Lower leg skin (tissue), 3 donors: ENCODE measurements around the gene UBTD1.

Source experiments
- POLR2A ChIP-seq, 2 donors: fragments of 450-650 bp; IDR thresholded peaks; one replicate each; pipeline ENCODE4 v1.6.1; 2016 to 2017; ENCODE audit warnings: antibody characterized with exemption in 2 of 2, mild to moderate bottlenecking in 1 of 2, moderate library complexity in 1 of 2
- TF ChIP-seq, protein P1 (sequence below), 3 donors: fragments of 450-650 bp; IDR thresholded peaks; one replicate each; pipeline ENCODE4 v1.5.1; 2016; ENCODE audit warnings: antibody characterized with exemption in 3 of 3, mild to moderate bottlenecking in 3 of 3, moderate library complexity in 2 of 3

DNA sequence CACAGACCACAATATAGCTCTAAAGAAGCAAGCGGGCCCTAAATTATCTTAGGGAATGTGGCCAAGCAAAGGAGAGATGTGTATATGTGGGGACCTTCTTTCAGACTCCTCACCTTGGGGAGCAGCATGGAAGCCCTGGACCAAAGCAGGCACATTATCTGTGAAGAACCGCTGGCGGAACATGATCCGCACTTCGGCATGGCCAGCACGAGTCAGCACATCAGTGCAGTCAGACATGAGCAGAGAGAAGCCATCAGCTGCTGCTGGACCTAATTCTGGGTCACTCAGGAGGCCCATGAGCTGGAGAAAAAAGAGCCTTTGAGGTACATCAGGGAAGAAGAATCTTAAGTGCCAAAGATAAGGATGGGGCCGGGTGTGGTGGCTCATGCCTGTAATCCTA is 38.8 kb upstream of the UBTD1 start:
- TF ChIP-seq, protein P1, sequence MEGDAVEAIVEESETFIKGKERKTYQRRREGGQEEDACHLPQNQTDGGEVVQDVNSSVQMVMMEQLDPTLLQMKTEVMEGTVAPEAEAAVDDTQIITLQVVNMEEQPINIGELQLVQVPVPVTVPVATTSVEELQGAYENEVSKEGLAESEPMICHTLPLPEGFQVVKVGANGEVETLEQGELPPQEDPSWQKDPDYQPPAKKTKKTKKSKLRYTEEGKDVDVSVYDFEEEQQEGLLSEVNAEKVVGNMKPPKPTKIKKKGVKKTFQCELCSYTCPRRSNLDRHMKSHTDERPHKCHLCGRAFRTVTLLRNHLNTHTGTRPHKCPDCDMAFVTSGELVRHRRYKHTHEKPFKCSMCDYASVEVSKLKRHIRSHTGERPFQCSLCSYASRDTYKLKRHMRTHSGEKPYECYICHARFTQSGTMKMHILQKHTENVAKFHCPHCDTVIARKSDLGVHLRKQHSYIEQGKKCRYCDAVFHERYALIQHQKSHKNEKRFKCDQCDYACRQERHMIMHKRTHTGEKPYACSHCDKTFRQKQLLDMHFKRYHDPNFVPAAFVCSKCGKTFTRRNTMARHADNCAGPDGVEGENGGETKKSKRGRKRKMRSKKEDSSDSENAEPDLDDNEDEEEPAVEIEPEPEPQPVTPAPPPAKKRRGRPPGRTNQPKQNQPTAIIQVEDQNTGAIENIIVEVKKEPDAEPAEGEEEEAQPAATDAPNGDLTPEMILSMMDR (IDR thresholded peaks at IDR 0.05), result no peak
- no peak for TF ChIP-seq POLR2A (IDR thresholded peaks at IDR 0.05)
